PFSK-1 (cell line): ENCODE data around the gene NAA20.

Experiments used
- FOXP2 ChIP-seq: optimal IDR thresholded peaks from 2 replicates; pipeline ENCODE3; 2011; ENCODE audit warnings: borderline replicate concordance, control low read depth, inconsistent platforms; ENCODE audit not compliant: insufficient read depth; ENCODE audit errors: extremely low read length, extremely low read depth
- POLR2AphosphoS5 ChIP-seq: IDR thresholded peaks from 2 replicates; pipeline ENCODE4 v1.6.1; 2012; ENCODE audit warnings: low read depth, mild to moderate bottlenecking, control low read depth, low read length, moderate library complexity
- REST ChIP-seq, 2 experiments: IDR thresholded peaks; 2 replicates each; pipeline versions ENCODE4 v1.6.1 to v1.8.0; 2011 to 2012; ENCODE audit warnings: low read depth in 2 of 2, low read length in 2 of 2, control low read depth in 1 of 2, inconsistent platforms in 1 of 2, mild to moderate bottlenecking in 1 of 2, moderate library complexity in 1 of 2; ENCODE audit not compliant: insufficient read depth in 1 of 2
- SIN3A ChIP-seq: IDR thresholded peaks from 2 replicates; pipeline ENCODE4 v1.6.1; 2012; ENCODE audit warnings: mild to moderate bottlenecking, low read length, moderate library complexity, borderline replicate concordance; ENCODE audit not compliant: insufficient read depth

- TF ChIP-seq POLR2AphosphoS5 (no peak), SIN3A (no peak), REST (IDR thresholded peaks at IDR 0.05; ENCODE audit: insufficient read depth in 1 of 2, low read depth in 2 of 2, low read length in 2 of 2) (no peak), FOXP2 (no peak)
These were observed 46.0 kb upstream of the NAA20 start for GRCh38 chr20:19971116-19971515.
